ENCODE measurements around the gene DNM3. TPM values are rescaled to one million over a fixed set of nuclear protein-coding genes. Genes with fewer than 3 reads are reported as not detected.
A peak's percentile ranks its signal among the peaks of the same experiment; 100 is the strongest.

Gene DNM3
- total RNA-seq, 1 donor from 2014 or later: 4.7 TPM

- H3K27me3 ChIP-seq (ENCODE audit: insufficient read depth, low read length): no peaks in the 10 kb centered on the region
- Mint-ChIP-seq H3K4me3 (ENCODE audit: unreplicated experiment) (peak overlapping the region; percentile 55), H3K36me3 (ENCODE audit: low read depth, unreplicated experiment) (no peaks in the 10 kb centered on the region), H3K4me1 (ENCODE audit: low read depth, unreplicated experiment) (peaks cover 39% of the 10 kb centered on the region), H3K27me3 (ENCODE audit: low read depth, unreplicated experiment) (no peaks in the 10 kb centered on the region), H3K27ac (ENCODE audit: unreplicated experiment) (peak overlapping the region; percentile 86), H3K9me3 (ENCODE audit: unreplicated experiment) (no peaks in the 10 kb centered on the region)
- peak overlapping the region; percentile 52 for H3K27ac ChIP-seq (ENCODE audit: low read depth, low read length)
- FAIRE-seq: no peak
- H2AFZ ChIP-seq (ENCODE audit: low read depth, low read length): peak overlapping the region; percentile 43
- TF ChIP-seq EZH2 (IDR thresholded peaks at IDR 0.05; ENCODE audit: insufficient read depth, low read length) (no peak), CTCF (IDR thresholded peaks at IDR 0.05; ENCODE audit: insufficient read depth, low read depth, low read length) (no peak)
- H3K36me3 ChIP-seq (ENCODE audit: insufficient read depth, low read length): no peaks in the 10 kb centered on the region
- no peaks in the 10 kb centered on the region for H3K9me3 ChIP-seq (ENCODE audit: insufficient read depth, low read depth, low read length)
- H3K4me2 ChIP-seq (ENCODE audit: low read length): peak overlapping the region; percentile 33
- peak overlapping the region; percentile 70 for H3K9ac ChIP-seq (ENCODE audit: low read length)
- peaks cover 33% of the 10 kb centered on the region for H3K4me1 ChIP-seq (ENCODE audit: insufficient read depth, low read length)
- no peaks in the 10 kb centered on the region for H4K20me1 ChIP-seq (ENCODE audit: insufficient read depth, low read length)
- H3K79me2 ChIP-seq (ENCODE audit: insufficient read depth, low read length): no peaks in the 10 kb centered on the region
- no peak for DNase-seq (ENCODE audit: low read depth)
- H3K4me3 ChIP-seq (ENCODE audit: insufficient read depth, low read depth, low read length): no peak overlapping the region
Measured at GRCh38 chr1:172399756-172400721, 558.7 kb downstream of the DNM3 start.

- no peak overlapping the region for H3K27ac ChIP-seq (ENCODE audit: low read depth, low read length)
- H3K27me3 Mint-ChIP-seq (ENCODE audit: low read depth, unreplicated experiment): no peaks in the 10 kb centered on the region
- H3K4me1 Mint-ChIP-seq (ENCODE audit: low read depth, unreplicated experiment): peaks cover 39% of the 10 kb centered on the region
- no peak overlapping the region for H3K4me2 ChIP-seq (ENCODE audit: low read length)
- peaks cover 33% of the 10 kb centered on the region for H3K4me1 ChIP-seq (ENCODE audit: insufficient read depth, low read length)
- H4K20me1 ChIP-seq (ENCODE audit: insufficient read depth, low read length): no peaks in the 10 kb centered on the region
- no peak for FAIRE-seq
- H3K9me3 Mint-ChIP-seq (ENCODE audit: unreplicated experiment): no peaks in the 10 kb centered on the region
- TF ChIP-seq EZH2 (IDR thresholded peaks at IDR 0.05; ENCODE audit: insufficient read depth, low read length) (no peak), CTCF (IDR thresholded peaks at IDR 0.05; ENCODE audit: insufficient read depth, low read depth, low read length) (no peak)
- no peak overlapping the region for H2AFZ ChIP-seq (ENCODE audit: low read depth, low read length)
- H3K79me2 ChIP-seq (ENCODE audit: insufficient read depth, low read length): no peaks in the 10 kb centered on the region
- H3K27ac Mint-ChIP-seq (ENCODE audit: unreplicated experiment): peak overlapping the region; percentile 86
- H3K4me3 ChIP-seq (ENCODE audit: insufficient read depth, low read depth, low read length): no peak overlapping the region
- H3K36me3 ChIP-seq (ENCODE audit: insufficient read depth, low read length): no peaks in the 10 kb centered on the region
- no peak for DNase-seq (ENCODE audit: low read depth)
- no peaks in the 10 kb centered on the region for H3K27me3 ChIP-seq (ENCODE audit: insufficient read depth, low read length)
- H3K4me3 Mint-ChIP-seq (ENCODE audit: unreplicated experiment): peak overlapping the region; percentile 55
- H3K9ac ChIP-seq (ENCODE audit: low read length): no peak overlapping the region
- no peaks in the 10 kb centered on the region for H3K9me3 ChIP-seq (ENCODE audit: insufficient read depth, low read depth, low read length)
- no peaks in the 10 kb centered on the region for H3K36me3 Mint-ChIP-seq (ENCODE audit: low read depth, unreplicated experiment)
Measured at GRCh38 chr1:172400722-172401105, 559.4 kb downstream of the DNM3 start.

GRCh38 chr1:172401477-172401876, 560.2 kb downstream of the DNM3 start:
- Mint-ChIP-seq H3K36me3 (ENCODE audit: low read depth, unreplicated experiment) (no peaks in the 10 kb centered on the region), H3K4me1 (ENCODE audit: low read depth, unreplicated experiment) (peaks cover 39% of the 10 kb centered on the region), H3K9me3 (ENCODE audit: unreplicated experiment) (no peaks in the 10 kb centered on the region), H3K4me3 (ENCODE audit: unreplicated experiment) (no peak overlapping the region), H3K27ac (ENCODE audit: unreplicated experiment) (no peak overlapping the region), H3K27me3 (ENCODE audit: low read depth, unreplicated experiment) (no peaks in the 10 kb centered on the region)
- Histone ChIP-seq H3K27me3 (ENCODE audit: insufficient read depth, low read length) (no peaks in the 10 kb centered on the region), H3K36me3 (ENCODE audit: insufficient read depth, low read length) (no peaks in the 10 kb centered on the region), H3K9ac (ENCODE audit: low read length) (no peak overlapping the region), H2AFZ (ENCODE audit: low read depth, low read length) (no peak overlapping the region), H3K4me2 (ENCODE audit: low read length) (no peak overlapping the region), H3K27ac (ENCODE audit: low read depth, low read length) (no peak overlapping the region), H3K4me1 (ENCODE audit: insufficient read depth, low read length) (peaks cover 33% of the 10 kb centered on the region), H3K9me3 (ENCODE audit: insufficient read depth, low read depth, low read length) (no peaks in the 10 kb centered on the region), H3K4me3 (ENCODE audit: insufficient read depth, low read depth, low read length) (no peak overlapping the region), H4K20me1 (ENCODE audit: insufficient read depth, low read length) (no peaks in the 10 kb centered on the region), H3K79me2 (ENCODE audit: insufficient read depth, low read length) (no peaks in the 10 kb centered on the region)
- TF ChIP-seq CTCF (IDR thresholded peaks at IDR 0.05; ENCODE audit: insufficient read depth, low read depth, low read length) (no peak), EZH2 (IDR thresholded peaks at IDR 0.05; ENCODE audit: insufficient read depth, low read length) (no peak)
- DNase-seq (ENCODE audit: low read depth) (no peak), FAIRE-seq (no peak)
